ENCODE data around the gene HTT.

HTT gene

DNA sequence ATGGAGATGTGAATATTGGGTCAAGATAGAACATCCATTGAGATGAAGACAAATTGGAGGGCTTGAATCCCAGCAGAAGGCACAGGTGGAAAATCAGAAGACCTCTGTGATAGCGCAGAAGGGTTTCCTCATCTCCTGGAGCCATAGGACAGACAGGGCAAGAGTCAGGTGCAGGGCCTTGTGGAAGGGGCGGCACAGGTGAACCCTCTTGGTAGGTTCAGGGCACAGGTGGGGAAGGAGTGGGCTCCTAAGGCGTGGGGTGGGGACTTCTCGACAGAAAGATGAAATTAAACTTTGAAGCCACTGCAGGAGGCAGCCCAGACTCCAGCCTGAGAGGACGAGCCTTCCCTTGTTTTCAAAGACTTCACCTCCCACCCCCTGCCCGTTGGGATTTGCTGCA, 209.0 kb downstream of the HTT start:
- no peak for DNase-seq

DNA sequence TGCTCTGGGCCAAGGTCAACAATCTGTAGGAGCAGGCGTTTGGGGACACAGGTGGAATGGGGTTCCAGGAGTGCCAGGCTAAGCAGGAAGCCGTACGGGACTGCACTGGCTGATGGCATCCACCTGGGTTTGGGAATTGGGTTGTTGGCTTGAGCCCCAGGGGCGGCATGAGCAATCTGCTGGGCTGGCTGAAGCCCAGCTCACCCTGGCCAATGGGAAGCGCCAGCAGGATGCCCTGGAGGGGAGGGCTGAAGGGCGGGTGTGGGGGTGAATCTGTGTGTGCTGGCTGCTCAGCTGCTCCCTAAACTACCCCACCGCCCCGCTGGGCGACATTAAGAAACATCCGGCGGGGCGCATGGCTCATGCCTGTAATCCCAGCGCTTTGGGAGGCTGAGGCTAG, 209.4 kb downstream of the HTT start:
- DNase-seq, result no peak

DNA sequence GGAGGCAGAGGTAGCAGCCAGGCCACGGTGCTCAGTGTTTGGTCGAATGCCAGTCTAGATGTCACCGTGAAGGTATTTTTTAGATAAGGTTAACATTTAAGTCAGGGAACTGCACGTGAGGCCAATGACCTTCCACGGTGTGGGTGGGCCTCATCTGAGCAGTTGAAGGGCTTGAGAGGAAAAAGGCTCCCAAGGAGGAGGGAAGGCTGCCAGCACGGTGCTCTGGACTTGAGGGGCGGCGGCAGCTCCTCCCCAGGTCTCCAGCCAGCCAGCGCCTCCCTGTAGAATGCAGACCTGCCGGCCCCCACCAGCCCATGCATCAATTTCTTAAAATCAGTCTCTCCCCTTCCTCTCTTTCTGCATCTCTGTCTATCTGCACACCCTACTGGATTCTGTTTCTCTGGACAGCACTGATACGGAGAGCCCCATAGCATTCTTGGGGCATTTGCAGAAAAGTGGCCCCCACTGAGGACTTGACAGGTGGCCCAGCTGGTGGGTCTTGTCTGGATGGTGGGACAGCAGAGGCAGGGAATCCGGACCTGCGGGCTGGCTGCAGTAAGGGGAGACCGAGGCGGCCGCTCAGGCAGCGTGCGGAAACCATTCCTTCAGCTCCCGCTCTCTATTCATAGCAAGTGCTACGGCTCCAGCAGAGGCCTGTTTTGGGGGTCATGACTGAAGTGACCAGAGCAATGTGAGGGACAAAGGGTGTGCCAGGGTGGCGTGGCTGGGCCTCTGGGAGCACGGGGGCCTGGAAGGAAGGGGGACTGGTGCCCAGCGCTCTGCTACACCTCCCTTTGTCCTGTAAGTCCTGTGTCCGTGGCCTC, 210.5 kb downstream of the HTT start:
- no peak for DNase-seq

DNA sequence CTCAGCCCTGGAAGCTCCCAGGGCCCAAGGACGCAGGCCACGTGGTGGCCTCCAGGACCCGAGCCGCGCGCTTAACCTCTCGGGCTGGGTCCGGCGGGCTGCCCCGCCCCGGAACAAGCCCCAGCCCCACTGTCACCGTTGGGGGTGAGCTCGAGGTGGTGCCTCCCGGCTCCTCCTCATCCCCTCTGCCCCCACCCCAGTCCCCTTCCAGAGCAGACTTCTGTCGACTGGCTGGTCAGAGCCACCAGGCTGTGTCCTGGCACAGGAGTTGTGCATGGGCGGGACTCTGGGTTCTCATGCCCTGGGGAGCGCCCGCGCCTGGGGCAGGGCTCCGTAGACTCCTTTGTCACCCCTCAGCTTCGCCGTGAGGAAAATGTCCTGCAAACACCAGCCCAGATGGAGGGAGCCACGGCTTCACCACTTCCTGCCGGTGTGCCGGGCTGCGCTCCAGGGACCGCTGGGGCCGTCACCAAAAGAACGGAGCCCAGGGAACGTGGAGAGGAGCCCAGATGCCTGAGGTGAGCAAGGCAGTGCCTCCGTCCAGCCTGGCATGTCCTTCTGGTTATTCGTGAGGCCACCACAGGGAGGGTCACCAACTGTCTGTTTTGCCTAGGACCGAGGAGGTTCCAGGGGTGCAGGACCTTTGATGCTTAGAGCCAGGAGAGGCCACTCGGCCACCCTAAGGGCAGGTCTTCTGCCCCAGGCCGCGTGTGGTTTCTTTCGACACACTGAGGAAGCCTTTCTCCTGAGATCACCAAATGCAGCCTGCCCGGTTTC, 211.3 kb downstream of the HTT start:
- peak; percentile 75 for DNase-seq

DNA sequence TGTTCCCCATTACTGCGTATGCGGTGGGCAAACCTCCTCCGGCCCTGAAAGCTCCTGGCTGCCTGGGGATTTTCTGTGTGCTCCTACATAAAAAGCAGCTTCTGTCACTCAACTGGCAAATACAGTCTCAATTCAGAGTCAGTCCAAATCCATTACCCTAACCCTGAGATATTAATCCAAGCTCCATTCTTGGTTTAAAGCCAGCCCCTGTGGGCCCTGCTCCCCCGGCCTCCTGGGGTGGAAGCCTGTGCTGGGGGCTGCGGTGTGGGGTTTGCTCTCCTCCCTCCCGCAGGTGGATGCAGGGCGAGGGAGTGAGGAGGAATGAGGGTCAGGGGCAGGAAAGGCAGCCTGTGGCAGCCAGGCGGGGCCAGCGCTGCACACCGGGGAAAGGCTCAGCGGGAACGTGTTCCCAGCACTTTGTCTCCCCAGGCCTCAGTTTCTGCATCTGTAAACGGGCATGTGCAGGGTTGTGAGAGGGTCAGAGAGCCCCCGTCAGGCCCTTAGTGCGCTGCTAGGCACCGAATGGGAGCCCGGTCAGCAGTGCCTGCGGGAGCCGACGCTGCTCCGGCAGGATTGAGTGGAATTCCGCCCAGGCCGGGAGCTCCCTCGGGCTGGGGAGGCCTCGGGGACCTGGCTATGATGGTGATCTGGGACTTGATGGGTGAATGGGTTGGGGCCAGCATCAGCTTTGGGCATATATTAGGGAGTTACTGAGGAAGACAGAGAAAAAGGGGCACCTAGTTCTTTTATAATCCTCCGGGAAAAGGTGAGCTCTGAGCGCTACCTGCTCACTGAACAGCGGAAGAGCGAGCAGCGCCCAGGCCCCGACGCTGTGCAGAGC, 212.1 kb downstream of the HTT start:
- no peak for DNase-seq

DNA sequence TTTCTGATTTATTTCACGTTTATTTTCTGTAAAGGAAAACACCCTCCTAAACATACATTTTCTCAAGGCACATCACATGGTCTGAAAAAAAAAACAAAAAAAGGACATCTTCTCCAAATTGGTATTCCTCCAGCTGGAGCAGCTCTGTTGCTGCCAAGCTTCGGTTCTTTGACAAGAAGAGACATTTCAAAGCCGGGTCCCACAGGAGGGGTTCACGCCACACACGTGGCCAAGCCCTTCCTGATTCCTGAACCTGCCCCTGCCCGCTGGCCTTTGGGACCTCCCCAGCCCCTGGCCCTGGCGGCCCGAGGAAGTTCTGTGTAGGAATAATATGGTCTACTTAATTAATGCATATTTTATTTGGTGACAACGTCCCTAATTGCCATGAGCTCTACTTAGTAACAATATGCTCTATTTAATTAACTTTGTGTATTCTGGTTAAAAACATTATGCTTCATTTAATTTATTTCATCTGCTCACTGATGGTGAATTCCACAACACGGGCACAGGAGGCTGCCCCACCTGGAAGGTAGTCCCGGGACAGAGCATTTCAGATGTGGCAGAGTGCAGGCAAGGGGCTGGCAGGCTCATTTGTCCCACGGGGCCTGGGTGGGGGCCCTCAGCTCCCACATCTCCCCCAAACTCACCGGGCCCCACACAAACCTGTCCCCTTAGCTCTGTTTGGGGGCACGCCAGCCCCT, 212.9 kb downstream of the HTT start:
- no peak for DNase-seq

DNA sequence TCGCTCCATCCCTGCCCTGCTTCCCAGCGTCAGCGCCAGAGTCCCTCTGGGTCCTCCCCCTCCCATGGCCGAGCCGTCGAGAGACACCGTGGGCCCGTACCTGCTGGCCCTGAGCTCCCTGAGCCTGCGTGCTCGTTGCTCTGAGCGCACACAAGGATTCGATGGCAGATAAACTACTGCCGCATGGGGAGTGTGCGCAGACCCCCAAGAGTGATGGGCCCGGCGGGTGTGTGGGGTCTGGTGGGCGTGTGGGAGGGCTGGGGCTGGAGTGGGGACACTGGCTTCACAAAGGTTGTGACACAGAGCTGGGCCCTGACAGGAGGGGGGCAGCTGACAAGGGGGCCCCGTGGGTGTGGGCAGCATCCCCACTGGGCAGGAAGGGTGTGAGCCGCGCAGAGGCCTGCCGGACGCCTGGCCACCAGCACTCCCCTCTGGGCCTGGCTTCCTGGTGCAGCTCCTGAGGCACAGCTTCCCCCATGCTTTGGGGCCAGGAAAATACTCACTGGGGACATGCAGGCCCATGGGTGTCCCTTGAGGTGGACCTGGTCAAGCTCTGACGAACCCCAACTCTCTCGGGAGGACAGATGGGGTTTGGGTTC, 213.6 kb downstream of the HTT start:
- no peak for DNase-seq

DNA sequence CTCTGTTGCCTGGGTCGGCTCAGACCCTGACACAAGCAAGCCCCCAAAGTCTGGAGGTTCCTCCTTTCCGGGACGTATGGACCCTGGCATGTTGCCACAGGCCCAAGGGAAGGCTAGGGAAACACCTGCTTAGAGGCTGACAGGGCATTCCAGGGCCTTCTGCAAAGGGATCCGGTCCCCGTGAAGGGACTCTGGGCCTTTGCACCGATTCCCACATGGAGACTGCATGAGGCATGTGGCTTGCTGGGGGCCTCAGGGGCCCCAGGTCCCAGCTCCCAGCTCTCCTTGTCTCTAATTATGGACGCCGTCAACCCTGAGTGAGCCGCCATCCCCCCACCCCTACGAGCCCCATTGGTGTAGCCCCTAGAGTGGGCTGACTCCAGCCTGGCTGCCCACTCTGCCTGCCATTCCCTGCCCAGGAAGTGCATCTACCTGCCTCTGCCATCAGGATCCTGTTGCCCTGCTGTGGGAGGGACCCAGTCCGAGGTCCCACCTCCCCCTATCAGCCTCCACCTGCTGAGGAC, 214.2 kb downstream of the HTT start:
- no peak for DNase-seq

DNA sequence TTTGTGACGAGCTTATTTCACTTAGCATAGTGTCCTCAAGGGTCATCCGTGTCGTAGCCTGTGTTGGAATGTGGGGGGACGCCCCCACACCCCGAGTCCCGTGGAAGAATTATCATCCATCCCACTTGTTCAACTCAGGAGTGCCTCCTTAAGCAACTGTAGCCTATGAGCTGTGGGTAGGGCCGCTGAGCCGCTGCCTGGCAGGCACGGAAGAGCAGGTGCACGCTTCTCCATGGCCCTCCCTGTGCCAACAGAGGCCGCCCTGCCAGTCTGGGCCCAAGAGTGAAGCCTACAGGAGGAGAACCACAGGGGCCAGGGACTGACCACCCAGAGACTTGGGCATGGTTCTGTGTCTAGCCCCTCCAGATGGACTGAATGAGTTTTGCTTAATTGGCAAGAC, 216.0 kb downstream of the HTT start:
- no peak for DNase-seq

DNA sequence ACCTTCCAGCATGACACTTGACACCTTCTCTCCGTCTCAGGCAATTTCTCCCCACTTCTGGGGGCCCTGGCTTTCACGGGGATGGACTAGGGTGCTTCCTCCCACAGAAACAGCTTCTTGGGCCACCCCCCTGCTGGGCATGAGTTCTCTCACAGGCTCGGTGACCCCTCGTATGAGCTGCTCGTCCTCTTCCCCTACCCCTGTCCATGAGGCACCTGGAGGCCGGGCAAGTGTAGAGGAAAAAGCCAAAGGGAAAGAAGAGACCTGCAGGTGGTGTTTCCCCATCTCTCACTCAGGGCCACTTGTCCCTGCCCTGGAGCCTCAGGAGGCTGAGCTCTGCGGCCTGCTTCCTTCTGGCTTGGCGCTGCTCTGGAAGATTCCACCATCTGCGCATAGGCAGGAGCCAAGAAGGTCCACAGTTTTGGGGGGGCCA, 216.4 kb downstream of the HTT start:
- DNase-seq, result no peak

DNA sequence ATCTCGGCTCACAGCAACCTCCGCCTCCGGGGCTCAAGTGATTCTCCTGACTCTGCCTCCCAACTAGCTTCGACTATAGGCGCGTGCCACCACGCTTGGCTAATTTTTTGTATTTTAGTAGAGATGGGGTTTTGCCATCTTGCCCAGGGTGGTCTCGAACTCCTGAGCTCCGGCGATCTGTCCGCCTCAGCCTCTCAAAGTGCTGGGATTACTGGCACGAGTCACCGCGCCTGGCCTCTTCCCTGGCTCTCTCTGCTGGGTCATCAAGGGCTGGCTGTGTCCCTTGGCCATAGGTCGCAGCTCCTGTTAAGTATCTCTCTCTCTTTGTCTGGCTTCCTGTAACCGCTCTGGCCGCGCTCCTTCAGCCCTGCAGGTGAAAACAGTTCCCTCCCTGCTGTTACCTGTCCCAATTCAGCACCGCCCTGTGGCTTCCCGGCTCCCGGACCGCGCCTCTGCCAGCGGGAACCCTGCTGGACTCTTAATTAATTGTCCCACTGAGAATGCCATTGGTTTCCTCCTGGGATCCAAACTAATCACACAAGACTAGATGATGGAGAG, 217.0 kb downstream of the HTT start:
- DNase-seq, result no peak

DNA sequence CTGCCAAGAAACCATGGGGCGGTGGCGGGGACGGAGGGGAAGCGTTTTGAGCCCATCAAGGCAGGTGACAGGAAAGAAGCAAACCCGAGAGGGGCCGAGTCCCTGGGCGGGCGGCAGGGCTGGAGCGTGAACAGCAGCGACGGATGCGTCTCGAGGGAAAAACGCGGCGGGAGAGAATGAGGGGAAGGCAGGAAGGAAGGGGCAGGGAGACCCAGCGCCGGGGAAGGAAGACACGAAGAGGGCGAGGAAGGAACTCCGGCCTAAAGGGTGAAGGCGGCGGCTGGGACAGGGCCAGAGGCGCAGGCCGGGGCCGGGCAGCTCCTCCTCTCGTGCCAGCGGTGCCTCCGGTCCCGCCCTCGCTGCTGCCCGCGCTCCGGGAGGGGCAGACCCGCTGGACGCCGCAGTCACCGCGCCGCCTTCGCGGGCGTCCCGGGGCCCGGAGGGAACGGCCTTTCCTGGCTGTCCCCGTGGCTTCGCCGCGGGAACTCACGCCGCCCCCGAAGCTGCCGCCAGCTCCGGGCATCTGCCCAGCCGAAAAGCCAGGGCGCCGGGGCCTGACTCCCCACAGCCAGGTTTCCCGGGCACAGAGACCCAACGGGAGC, 217.6 kb downstream of the HTT start:
- DNase-seq, result peak; percentile 65

DNA sequence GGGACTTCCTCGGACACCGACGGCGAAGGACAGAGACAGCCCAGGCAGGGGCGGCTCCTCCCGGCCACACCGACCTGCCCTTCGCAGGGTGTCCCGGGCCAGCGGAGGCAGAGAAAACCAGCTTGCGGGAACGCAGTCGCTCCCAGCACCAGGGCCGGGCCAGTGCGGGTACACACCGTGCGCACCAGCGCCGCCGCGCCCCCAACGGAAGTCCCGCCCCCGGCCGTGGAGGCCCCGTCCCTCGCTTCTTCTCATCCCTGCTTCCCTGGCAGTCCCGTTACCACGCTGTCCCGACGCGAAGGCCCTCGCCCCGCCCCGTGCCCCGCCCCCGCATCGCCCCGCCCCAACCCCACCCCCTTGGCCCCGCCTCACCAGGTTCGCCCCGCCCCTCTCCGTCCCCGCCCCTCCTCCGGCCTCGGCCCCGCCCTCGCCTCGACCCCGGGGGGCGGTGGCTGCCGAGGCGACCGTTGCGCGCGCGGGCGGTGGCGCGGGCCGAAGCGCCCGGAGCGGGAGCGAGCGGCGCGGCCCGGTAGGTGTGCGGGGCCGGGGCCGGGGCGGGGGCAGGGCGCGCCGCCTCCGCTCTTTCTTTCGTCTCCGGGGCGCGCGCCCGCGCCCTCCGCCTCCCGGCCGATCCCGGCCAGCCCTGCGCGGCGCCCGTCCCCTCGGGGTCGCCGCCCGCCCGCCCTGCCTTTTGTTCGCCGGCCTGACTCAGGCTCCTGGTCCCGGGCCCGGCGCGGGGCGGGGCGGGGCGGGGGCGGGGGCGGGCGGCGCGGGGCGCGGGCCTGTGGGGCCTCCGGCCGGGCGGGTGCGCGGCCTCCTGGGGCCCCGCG, 218.3 kb downstream of the HTT start, which contains the start of gene RGS12:
RGS12 (plus strand) TSS at position 451 of the 830 bp plus-strand sequence. CDS start 23,150 bp downstream, outside the sequence.
- peak; percentile 92 for DNase-seq

Measured in EL (cell line).